Neuronal stem cell (in vitro differentiated cells): ENCODE measurements around the gene DGKB.

Experiments used
- DNase-seq: peaks from one replicate; pipeline ENCODE4 v3.0.0-alpha.2; 2013; ENCODE audit warnings: low spot score
- H2AFZ ChIP-seq: one replicate; pipeline ENCODE4 v1.6.1; 2013; ENCODE audit warnings: mild to moderate bottlenecking, low read length, inconsistent platforms
- H2AK5ac ChIP-seq: 2 replicates; pipeline ENCODE4 v1.6.1; 2013; ENCODE audit warnings: low read depth, mild to moderate bottlenecking, inconsistent platforms, low read length, moderate library complexity, mixed read lengths
- H2BK120ac ChIP-seq: 2 replicates; pipeline ENCODE4 v1.6.1; 2013; ENCODE audit warnings: low read depth, mild to moderate bottlenecking, inconsistent platforms, low read length, moderate library complexity, mixed read lengths
- H2BK12ac ChIP-seq: one replicate; pipeline ENCODE4 v1.6.1; 2013; ENCODE audit warnings: low read length, inconsistent platforms
- H2BK15ac ChIP-seq: 2 replicates; pipeline ENCODE4 v1.6.1; 2013; ENCODE audit warnings: mild to moderate bottlenecking, low read length, inconsistent platforms, mixed read lengths
- H2BK5ac ChIP-seq: one replicate; pipeline ENCODE4 v1.6.1; 2013; ENCODE audit warnings: inconsistent platforms, mild to moderate bottlenecking, low read length, moderate library complexity
- H3K14ac ChIP-seq: one replicate; pipeline ENCODE4 v1.6.1; 2013; ENCODE audit warnings: low read length, inconsistent platforms
- H3K18ac ChIP-seq: 2 replicates; pipeline ENCODE4 v1.6.1; 2013; ENCODE audit warnings: low read length, inconsistent platforms
- H3K23ac ChIP-seq: 2 replicates; pipeline ENCODE4 v1.6.1; 2013; ENCODE audit warnings: low read depth, mild to moderate bottlenecking, mixed read lengths, low read length, inconsistent platforms; ENCODE audit not compliant: poor library complexity
- H3K27ac ChIP-seq: replicated peaks from 3 replicates; pipeline ENCODE4 v1.5.1; 2013; ENCODE audit warnings: low read length, inconsistent platforms
- H3K27me3 ChIP-seq, 3 experiments: 2 replicates each; pipeline ENCODE4 v1.6.1; 2013; ENCODE audit warnings: low read length in 3 of 3, mild to moderate bottlenecking in 2 of 3, inconsistent platforms in 1 of 3, low read depth in 1 of 3, mixed read lengths in 1 of 3, moderate library complexity in 1 of 3; ENCODE audit not compliant: control insufficient read depth in 3 of 3, insufficient read depth in 3 of 3
- H3K36me3 ChIP-seq, 2 donors: replicated peaks in 1 of 2; 2 replicates each; pipeline ENCODE4 v1.6.1; 2013; ENCODE audit warnings: low read length in 2 of 2; ENCODE audit not compliant: control insufficient read depth in 2 of 2, insufficient read depth in 2 of 2
- H3K4ac ChIP-seq: 2 replicates; pipeline ENCODE4 v1.6.1; 2013; ENCODE audit warnings: inconsistent platforms, mild to moderate bottlenecking, low read length, moderate library complexity
- H3K4me1 ChIP-seq, 2 donors: 1 replicate in 1 of 2; 2 replicates in 1 of 2; pipeline ENCODE4 v1.6.1; 2013; ENCODE audit warnings: low read length in 2 of 2, low read depth in 1 of 2; ENCODE audit not compliant: control insufficient read depth in 2 of 2, insufficient read depth in 1 of 2
- H3K4me2 ChIP-seq: one replicate; pipeline ENCODE4 v1.6.1; 2013; ENCODE audit warnings: mild to moderate bottlenecking, low read length, inconsistent platforms; ENCODE audit not compliant: insufficient read depth, poor library complexity, severe bottlenecking
- H3K4me3 ChIP-seq, 2 donors: 2 replicates each; pipeline ENCODE4 v1.5.1; 2013; ENCODE audit warnings: low read length in 2 of 2, mild to moderate bottlenecking in 2 of 2, inconsistent platforms in 1 of 2, moderate library complexity in 1 of 2
- H3K79me1 ChIP-seq: one replicate; pipeline ENCODE4 v1.6.1; 2013; ENCODE audit warnings: low read depth, mild to moderate bottlenecking, inconsistent platforms, low read length, moderate library complexity
- H3K9ac ChIP-seq: one replicate; pipeline ENCODE4 v1.6.1; 2013; ENCODE audit warnings: mild to moderate bottlenecking, low read depth, low read length, inconsistent platforms; ENCODE audit not compliant: poor library complexity
- H3K9me3 ChIP-seq, 2 donors: replicated peaks in 1 of 2; 2 replicates each; pipeline versions ENCODE3 to v1.6.1; 2013; ENCODE audit warnings: low read length in 2 of 2, mild to moderate bottlenecking in 2 of 2, inconsistent platforms in 1 of 2, low read depth in 1 of 2, mixed read lengths in 1 of 2, moderate library complexity in 1 of 2; ENCODE audit not compliant: control insufficient read depth in 2 of 2, insufficient read depth in 1 of 2
- H4K8ac ChIP-seq: one replicate; pipeline ENCODE4 v1.6.1; 2013; ENCODE audit warnings: low read depth, mild to moderate bottlenecking, inconsistent platforms, low read length, moderate library complexity
- H4K91ac ChIP-seq: one replicate; pipeline ENCODE4 v1.6.1; 2013; ENCODE audit warnings: low read length, low read depth, mild to moderate bottlenecking, inconsistent platforms; ENCODE audit not compliant: poor library complexity
- WGBS, 2 donors: extraction: QIAGEN DNeasy Blood & Tissue Kit; methylation state at CpG; one replicate each; pipeline ENCODE4 v1.1.7; 2013; ENCODE audit warnings: missing lambda C conversion rate in 2 of 2, mixed read lengths in 1 of 2; ENCODE audit not compliant: insufficient read length in 2 of 2, insufficient replicate concordance in 1 of 2; ENCODE audit errors: extremely low coverage in 2 of 2; 5-methylcytosine and 5-hydroxymethylcytosine counted together

The DGKB gene

DNA sequence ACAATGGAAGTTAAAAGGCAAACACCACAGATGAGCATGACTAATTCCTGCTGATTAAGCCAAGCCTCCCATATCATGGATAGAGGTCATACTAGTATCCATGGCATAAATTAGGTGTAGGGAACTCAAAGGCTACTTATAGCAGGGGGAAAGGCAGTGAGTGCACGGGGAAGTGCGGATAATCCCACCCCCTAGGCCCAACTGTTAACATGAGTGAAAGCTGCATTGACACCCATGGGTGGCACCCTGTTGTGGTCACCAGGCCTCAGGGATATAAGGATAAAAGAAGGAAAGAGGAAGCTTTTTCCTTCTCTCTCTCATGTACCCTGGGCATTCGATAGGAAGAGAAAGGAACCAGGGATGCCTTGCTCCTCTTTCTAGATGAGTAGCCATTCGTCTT, 161.9 kb downstream of the DGKB start:
- no peak overlapping the region for H2BK12ac ChIP-seq
- H3K36me3 ChIP-seq, result no peaks in the 10 kb centered on the region
- H2BK15ac ChIP-seq, result no peak overlapping the region
- no peak overlapping the region for H3K23ac ChIP-seq
- H3K27me3 ChIP-seq, result no peaks in the 10 kb centered on the region
- H3K9ac ChIP-seq, result no peak overlapping the region
- no peak overlapping the region for H3K4me3 ChIP-seq
- WGBS, 2 donors, result no CpG with 5 or more reads among the region's 4 CpGs
- no peak overlapping the region for H3K27ac ChIP-seq
- H2BK5ac ChIP-seq, result no peak overlapping the region
- no peak overlapping the region for H2AFZ ChIP-seq
- no peak overlapping the region for H3K4me2 ChIP-seq
- no peak overlapping the region for H3K18ac ChIP-seq
- no peak overlapping the region for H3K4ac ChIP-seq
- peaks cover 4 to 42% of the 10 kb centered on the region in 2 donors for H3K9me3 ChIP-seq
- H2BK120ac ChIP-seq, result no peak overlapping the region
- DNase-seq, result no peak
- H3K79me1 ChIP-seq, result peaks cover 2% of the 10 kb centered on the region
- H3K14ac ChIP-seq, result no peak overlapping the region
- no peak overlapping the region for H4K91ac ChIP-seq
- H2AK5ac ChIP-seq, result no peak overlapping the region
- H4K8ac ChIP-seq, result no peak overlapping the region
- no peaks in the 10 kb centered on the region for H3K4me1 ChIP-seq

DNA sequence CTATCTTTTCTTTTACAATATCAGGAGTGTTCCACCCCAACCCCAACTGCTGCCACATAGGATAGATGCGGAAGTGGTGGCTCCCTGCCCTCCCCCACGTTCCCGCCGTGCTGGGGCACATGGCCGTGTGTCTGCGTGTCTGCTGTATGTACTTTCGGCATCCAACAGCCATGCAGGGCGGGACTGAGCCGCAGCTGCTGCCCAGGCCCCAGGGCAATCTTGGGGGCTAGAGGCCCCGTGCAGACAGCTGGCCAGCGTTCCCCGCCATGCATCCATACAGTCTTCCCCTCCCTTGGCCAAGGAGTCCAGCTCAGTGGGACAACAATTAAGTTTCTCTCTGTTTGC, 162.7 kb downstream of the DGKB start:
- WGBS, 2 donors, result no CpG with 5 or more reads among the region's 12 CpGs
- Histone ChIP-seq H4K8ac (no peak overlapping the region), H2AK5ac (no peak overlapping the region), H3K4ac (no peak overlapping the region), H3K4me1 (no peaks in the 10 kb centered on the region), H2BK5ac (no peak overlapping the region), H3K27me3 (no peaks in the 10 kb centered on the region), H3K36me3 (no peaks in the 10 kb centered on the region), H3K79me1 (peaks cover 2% of the 10 kb centered on the region), H3K9me3 (peaks cover 4 to 34% of the 10 kb centered on the region in 2 donors), H3K4me2 (no peak overlapping the region), H2BK12ac (no peak overlapping the region), H4K91ac (no peak overlapping the region), H3K14ac (peak overlapping the region; percentile 94), H3K27ac (no peak overlapping the region), H3K9ac (no peak overlapping the region), H2BK15ac (no peak overlapping the region), H2AFZ (peak overlapping the region; percentile 17), H3K18ac (no peak overlapping the region), H2BK120ac (no peak overlapping the region), H3K23ac (no peak overlapping the region), H3K4me3 (no peak overlapping the region)
- no peak for DNase-seq

DNA sequence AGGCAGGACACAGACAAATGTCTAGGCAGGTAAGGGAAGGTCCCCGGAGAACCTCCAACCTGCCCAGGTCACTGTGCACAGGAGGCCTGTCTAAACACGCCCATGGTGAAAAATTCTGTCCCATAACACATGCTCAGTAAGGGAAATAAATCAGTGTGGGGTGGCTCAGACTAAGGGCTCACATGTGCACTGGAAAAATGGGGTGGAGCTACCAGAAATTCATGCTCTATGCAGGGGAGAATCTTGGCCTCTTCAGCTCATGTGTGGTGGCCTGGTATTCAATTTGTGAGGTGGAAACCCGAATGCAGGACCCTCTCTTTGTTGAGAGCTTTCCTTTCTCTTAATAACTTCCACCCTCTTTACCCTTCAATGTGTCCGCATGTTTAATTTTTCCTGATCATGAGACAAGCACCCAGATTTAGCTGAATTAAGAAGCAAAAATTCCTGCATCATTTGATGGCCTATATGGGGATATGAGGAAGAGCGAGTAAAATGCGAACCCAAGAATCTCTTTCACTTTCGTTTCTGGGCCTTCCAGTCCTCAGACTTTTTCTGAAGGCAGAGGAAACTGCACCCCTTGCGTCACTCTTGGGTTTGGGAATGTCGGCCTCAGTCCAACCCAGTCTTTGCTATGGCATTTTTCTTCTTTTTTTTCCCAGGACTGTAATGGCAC, 163.2 kb downstream of the DGKB start:
- H2BK5ac ChIP-seq, result no peak overlapping the region
- no peak overlapping the region for H4K91ac ChIP-seq
- WGBS, 2 donors, result no CpG with 5 or more reads among the region's 9 CpGs
- no peak overlapping the region for H4K8ac ChIP-seq
- no peak overlapping the region for H3K4me2 ChIP-seq
- no peaks in the 10 kb centered on the region for H3K36me3 ChIP-seq
- peaks cover 4 to 31% of the 10 kb centered on the region in 2 donors for H3K9me3 ChIP-seq
- peak overlapping the region; percentile 17 for H2AFZ ChIP-seq
- no peak for DNase-seq
- H3K4ac ChIP-seq, result no peak overlapping the region
- H3K9ac ChIP-seq, result no peak overlapping the region
- H3K14ac ChIP-seq, result no peak overlapping the region
- H3K18ac ChIP-seq, result no peak overlapping the region
- no peak overlapping the region for H3K27ac ChIP-seq
- no peak overlapping the region for H2BK12ac ChIP-seq
- no peak overlapping the region for H2BK15ac ChIP-seq
- H3K27me3 ChIP-seq, result no peaks in the 10 kb centered on the region
- H2BK120ac ChIP-seq, result no peak overlapping the region
- H3K23ac ChIP-seq, result no peak overlapping the region
- H3K79me1 ChIP-seq, result peaks cover 2% of the 10 kb centered on the region
- H3K4me1 ChIP-seq, result no peaks in the 10 kb centered on the region
- H2AK5ac ChIP-seq, result no peak overlapping the region
- H3K4me3 ChIP-seq, result no peak overlapping the region

DNA sequence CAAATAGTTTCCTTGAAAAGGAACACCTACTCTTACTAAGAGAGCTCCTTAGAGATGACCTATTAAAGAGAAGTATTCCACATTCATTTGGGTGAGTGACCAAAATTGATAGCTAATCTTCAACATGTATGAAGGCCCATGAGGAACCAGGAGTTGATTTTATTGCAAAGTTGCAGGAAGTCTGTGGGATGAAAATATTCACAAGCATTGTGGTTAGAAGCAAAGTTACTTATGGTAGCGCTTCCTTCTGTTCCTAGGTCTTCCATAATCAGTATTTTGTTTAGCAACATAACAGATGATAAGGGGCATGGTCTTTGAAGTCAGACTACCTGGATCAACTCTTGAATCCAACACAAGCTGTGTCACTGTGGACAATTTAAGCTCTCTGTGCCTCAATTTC, 164.5 kb downstream of the DGKB start:
- Histone ChIP-seq H2BK120ac (no peak overlapping the region), H3K4ac (no peak overlapping the region), H3K18ac (no peak overlapping the region), H2BK5ac (no peak overlapping the region), H2AFZ (no peak overlapping the region), H3K9me3 (peaks cover 4 to 27% of the 10 kb centered on the region in 2 donors), H2BK15ac (no peak overlapping the region), H3K9ac (no peak overlapping the region), H2BK12ac (no peak overlapping the region), H4K8ac (no peak overlapping the region), H3K27ac (no peak overlapping the region), H3K4me2 (no peak overlapping the region), H3K4me3 (no peak overlapping the region), H3K23ac (no peak overlapping the region), H3K36me3 (no peaks in the 10 kb centered on the region), H3K14ac (no peak overlapping the region), H3K27me3 (no peaks in the 10 kb centered on the region), H2AK5ac (no peak overlapping the region), H3K79me1 (peaks cover 2% of the 10 kb centered on the region), H4K91ac (no peak overlapping the region), H3K4me1 (no peaks in the 10 kb centered on the region)
- no peak for DNase-seq
- no CpG with 5 or more reads among the region's 1 CpG for WGBS, 2 donors
